ENCODE results near the gene CDC25A. TPM values are rescaled to one million over a fixed set of nuclear protein-coding genes. Genes with fewer than 3 reads are reported as not detected.

CDC25A gene
- total and polyA plus RNA-seq, 2 of the 8 experiments (the other 6 are each of a cell fraction or from before 2014, with no cell fraction given), result 20.7 to 62.1 TPM

GRCh38 chr3:48107227-48107626, 81.0 kb downstream of the CDC25A start:
- POLR2A ChIA-PET (ENCODE audit: partially characterized antibody), result interaction anchor here (0.7 to 2.7 kb wide), 4 partner anchors 9 to 53 kb away, joined by 3 to 11 read pairs (median 4); no protein-coding TSS in a partner anchor
- H2BK120ac ChIP-seq (replicated peaks; ENCODE audit: low read depth, low read length), result no peak overlapping the region
- FAIRE-seq (peak; percentile 55), DNase-seq (ENCODE audit: low read depth in 1 of 2, low spot score in 2 of 2) (no peak)
- CTCF ChIA-PET (ENCODE audit: partially characterized antibody), result interaction anchor here (1.3 kb wide), 2 partner anchors 16 to 44 kb away, joined by 3 to 4 read pairs; no protein-coding TSS in a partner anchor
- H3K14ac ChIP-seq (ENCODE audit: insufficient read length), result no peak overlapping the region
- H3K36me3 ChIP-seq (ENCODE audit: control insufficient read depth in 2 of 4, insufficient read depth in 4 of 4, low read length in 3 of 4), result no peaks in the 10 kb centered on the region
- peak overlapping the region in 1 of 2 experiments; percentile 3; a peak in 1 of 4 replicates for H3K4me2 ChIP-seq (ENCODE audit: insufficient read depth in 1 of 2, low read depth in 2 of 2, low read length in 2 of 2)
- H3K23me2 ChIP-seq (ENCODE audit: low read depth, low read length), result no peaks in the 10 kb centered on the region
- no peaks in the 10 kb centered on the region for H3K27me3 ChIP-seq (replicated peaks in 1 of 4; ENCODE audit: control insufficient read depth in 3 of 4, extremely low read depth in 1 of 4, insufficient read depth in 3 of 4, low read length in 3 of 4)
- H3K23ac ChIP-seq (ENCODE audit: insufficient read length), result no peak overlapping the region
- H3K4me3 ChIP-seq (ENCODE audit: extremely low read depth in 1 of 4, insufficient read depth in 2 of 4, low read depth in 3 of 4, low read length in 4 of 4), result no peak overlapping the region
- H3K9ac ChIP-seq (replicated peaks in 1 of 4; ENCODE audit: extremely low read depth in 1 of 4, low read depth in 3 of 4, low read length in 3 of 4), result no peak overlapping the region
- H2AFZ ChIP-seq (ENCODE audit: low read length), result peak overlapping the region; percentile 27; the same call in 1 of the 2 replicates
- peaks cover 0 to 2% (median 0%) of the 10 kb centered on the region in 4 experiments; a peak in 1 of 7 replicates for H3K4me1 ChIP-seq (replicated peaks in 1 of 4; ENCODE audit: control insufficient read depth in 3 of 4, insufficient read depth in 4 of 4, low read length in 3 of 4)
- no peaks in the 10 kb centered on the region for H3K9me3 ChIP-seq (ENCODE audit: insufficient read depth in 2 of 2, low read depth in 1 of 2, low read length in 1 of 2)
- H3K4ac ChIP-seq (replicated peaks; ENCODE audit: insufficient read length, low read depth, low read length), result peak overlapping the region; percentile 48
- H4K20me1 ChIP-seq (replicated peaks in 1 of 2; ENCODE audit: control insufficient read depth in 1 of 2, insufficient read depth in 2 of 2, low read length in 2 of 2), result no peaks in the 10 kb centered on the region
- no peak overlapping the region for H4K8ac ChIP-seq (ENCODE audit: extremely low read depth, insufficient read depth, low read length)
- peak overlapping the region; percentile 2; the same call in 1 of the 2 replicates for H3K27ac ChIP-seq (ENCODE audit: low read depth, low read length)
- H4K91ac ChIP-seq (replicated peaks; ENCODE audit: insufficient read length, low read length), result peak overlapping the region; percentile 63
- H2AK5ac ChIP-seq (ENCODE audit: low read depth, low read length), result peak overlapping the region; percentile 29; the same call in 1 of the 2 replicates
- H2BK20ac ChIP-seq (ENCODE audit: low read length), result peak overlapping the region; percentile 68; the same call in 1 of the 2 replicates
- H3K79me2 ChIP-seq (ENCODE audit: control insufficient read depth in 1 of 2, insufficient read depth in 2 of 2, low read length in 2 of 2), result no peaks in the 10 kb centered on the region
- no peak overlapping the region for H4K5ac ChIP-seq (ENCODE audit: insufficient read length, low read depth, low read length)
- TF ChIP-seq HDAC2 (IDR thresholded peaks at IDR 0.05; ENCODE audit: borderline replicate concordance in 1 of 2, low read depth in 2 of 2, low read length in 2 of 2) (peak in 1 of 2 experiments; percentile 19; a peak in 1 of 4 replicates), EP300 (IDR thresholded peaks at IDR 0.05; ENCODE audit: borderline replicate concordance in 1 of 2, low read depth in 2 of 2, low read length in 2 of 2) (no peak), CBX5 (IDR thresholded peaks at IDR 0.05; ENCODE audit: low read depth, low read length) (no peak), SUZ12 (IDR thresholded peaks at IDR 0.05; ENCODE audit: low read length) (no peak), RAD21 (IDR thresholded peaks at IDR 0.05 in 1 of 2, conservative IDR thresholded peaks at IDR 0.05 in 1 of 2; ENCODE audit: low read depth in 2 of 2, low read length in 2 of 2) (0 out of 4 replicates have a peak, but pooled peaks of 1 of the 2 experiments have one; percentile 2), ASH2L (IDR thresholded peaks at IDR 0.05; ENCODE audit: low read length) (no peak), TAF1 (IDR thresholded peaks at IDR 0.05; ENCODE audit: low read depth, low read length) (no peak), SP1 (IDR thresholded peaks at IDR 0.05; ENCODE audit: low read depth, low read length) (0 out of 2 replicates have a peak, but pooled peaks have one; percentile 15), SIN3A (conservative IDR thresholded peaks at IDR 0.05 in 1 of 2, IDR thresholded peaks at IDR 0.05 in 1 of 2; ENCODE audit: low read depth in 1 of 2, low read length in 2 of 2) (no peak), JUN (IDR thresholded peaks at IDR 0.05; ENCODE audit: low read depth, low read length) (no peak), NANOG (IDR thresholded peaks at IDR 0.05; ENCODE audit: insufficient read depth, low read depth, low read length, poor library complexity, severe bottlenecking) (no peak)
- 59% methylated on average over 3 of the region's 3 CpGs; no CpG with 5 or more reads in 1 of the 2 experiments for WGBS, 2 experiments (ENCODE audit: extremely low coverage in 1 of 2, insufficient coverage in 1 of 2, insufficient read length in 1 of 2, insufficient replicate concordance in 2 of 2, low coverage in 1 of 2, low lambda C conversion rate in 2 of 2, missing lambda C conversion rate in 1 of 2)
- H2BK12ac ChIP-seq (ENCODE audit: low read depth, low read length), result peak overlapping the region; percentile 92
- peak overlapping the region; percentile 64; the same call in 1 of the 2 replicates for H2BK5ac ChIP-seq (ENCODE audit: low read depth, low read length)
- H2BK15ac ChIP-seq (ENCODE audit: low read length), result no peak overlapping the region
- no peaks in the 10 kb centered on the region for H3K79me1 ChIP-seq (ENCODE audit: low read depth, low read length)
- no peak overlapping the region for H3K56ac ChIP-seq (replicated peaks; ENCODE audit: insufficient read length, low read depth, low read length)
- no peak overlapping the region for H3K18ac ChIP-seq (ENCODE audit: extremely low read depth, low read length)

Data from H1 (cell line).